CD4-positive, alpha-beta T cell treated with Interleukin-1 beta for 1 hour (primary cell): ENCODE data around the gene TAF8.

ENCODE experiments used
- DNase-seq, 2 donors: peaks; one replicate each; pipeline ENCODE4 v3.0.0-alpha.2; 2020 to 2022

Gene TAF8

DNA sequence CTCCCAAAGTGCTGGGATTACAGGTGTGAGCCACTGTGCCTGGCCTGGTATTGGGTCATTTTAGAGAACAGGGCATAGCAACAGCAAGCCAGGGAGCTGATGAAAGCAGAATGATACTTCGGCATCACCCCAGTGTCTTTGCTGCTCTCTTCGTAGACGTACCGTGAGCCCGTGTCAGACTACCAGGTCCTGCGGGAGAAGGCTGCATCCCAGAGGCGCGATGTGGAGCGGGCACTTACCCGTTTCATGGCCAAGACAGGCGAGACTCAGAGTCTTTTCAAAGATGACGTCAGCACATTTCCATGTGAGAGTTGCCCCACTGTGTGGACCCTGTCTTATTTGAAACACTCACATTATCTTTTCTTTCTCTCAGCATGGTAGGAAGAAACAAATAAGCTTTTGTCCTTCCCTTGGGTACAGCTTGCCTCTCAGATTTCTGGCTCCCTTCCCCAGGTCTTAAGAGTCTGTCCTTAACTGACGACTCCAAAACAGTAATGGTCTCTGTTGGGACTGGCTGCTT, 15.9 kb downstream of the TAF8 start:
- no peak for DNase-seq

DNA sequence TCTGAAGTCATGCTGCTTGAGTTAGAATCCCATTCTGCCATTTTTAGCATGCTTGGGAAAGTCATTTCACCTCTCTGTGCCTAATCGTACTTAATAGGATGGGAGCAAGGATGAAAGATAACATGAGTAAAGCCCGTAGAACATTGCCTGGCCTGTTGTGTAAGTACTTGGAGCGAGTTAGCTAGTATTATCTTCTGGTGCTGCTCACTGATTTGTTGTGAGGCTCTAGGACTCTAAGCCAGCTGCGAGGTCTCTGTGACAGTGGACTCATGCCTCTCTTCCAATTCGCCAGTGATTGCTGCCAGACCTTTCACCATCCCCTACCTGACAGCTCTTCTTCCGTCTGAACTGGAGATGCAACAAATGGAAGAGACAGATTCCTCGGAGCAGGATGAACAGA, 17.8 kb downstream of the TAF8 start:
- no peak for DNase-seq

DNA sequence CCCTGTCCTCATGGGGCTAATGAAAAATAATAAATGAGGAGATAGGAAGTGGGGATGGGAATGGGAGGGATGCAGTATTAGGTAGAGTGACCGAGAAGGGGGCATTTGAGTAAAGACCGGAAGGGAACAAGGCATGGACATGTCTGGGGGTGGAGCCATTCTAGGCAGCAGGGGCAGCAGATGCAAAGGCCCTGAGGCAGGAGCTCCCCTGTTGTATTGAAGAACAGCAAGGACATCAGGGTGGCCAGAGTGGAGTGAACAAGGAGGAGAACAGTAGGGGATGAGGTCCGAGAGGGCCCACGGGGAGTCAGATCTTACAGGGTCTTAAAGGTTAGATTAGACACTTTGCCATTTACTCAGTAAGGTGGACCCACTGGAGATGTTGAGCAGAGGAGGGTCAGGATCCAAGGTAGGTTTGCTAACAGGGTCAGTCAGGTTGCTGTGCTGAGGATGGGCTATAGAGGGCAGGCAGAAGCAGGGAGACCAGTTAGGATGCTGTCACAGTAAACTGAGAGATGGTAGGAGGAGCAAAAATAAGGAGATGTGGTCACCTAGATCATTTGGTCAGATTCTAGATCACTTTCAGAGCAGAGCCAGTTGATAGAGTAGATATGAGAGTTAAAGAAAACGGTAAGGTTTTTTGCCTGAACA, 18.7 kb downstream of the TAF8 start:
- no peak for DNase-seq

- no peak for DNase-seq
Observed at GRCh38 chr6:42071881-42072583, 21.7 kb downstream of the TAF8 start.

GRCh38 chr6:42073287-42073686, 23.0 kb downstream of the TAF8 start:
- DNase-seq, result no peak

DNA sequence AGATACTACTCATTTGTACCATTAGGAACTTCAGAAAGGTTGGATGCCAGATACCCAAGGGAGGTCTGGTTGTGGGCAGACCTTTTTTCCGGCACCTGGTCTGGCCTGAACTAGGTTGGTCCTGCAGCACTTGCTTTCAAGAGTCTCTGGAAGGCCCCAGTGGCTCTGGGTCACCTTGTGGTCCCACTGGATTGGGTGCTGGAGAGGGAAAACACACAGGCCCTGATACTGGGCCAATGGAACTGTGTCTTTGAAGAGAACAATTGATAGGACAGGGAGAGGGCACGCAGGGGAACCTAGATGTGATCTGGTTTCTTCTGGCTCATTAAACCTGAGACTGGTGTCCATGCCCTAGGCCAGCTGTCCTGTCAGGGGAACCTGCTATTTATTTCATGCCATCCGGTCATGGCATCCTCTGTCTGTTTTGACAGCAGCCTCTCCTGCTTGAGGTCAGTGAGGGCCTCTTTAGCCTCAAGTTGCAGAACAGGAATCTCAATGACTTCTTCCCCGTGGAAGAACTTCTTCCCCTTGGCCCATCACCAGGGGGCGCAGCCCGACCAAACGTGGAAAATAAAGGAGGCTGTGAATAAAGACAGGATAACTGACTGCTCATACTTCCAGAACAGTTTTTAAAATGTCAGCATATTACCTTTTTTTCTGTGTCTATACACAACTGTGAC, 25.0 kb downstream of the TAF8 start:
- DNase-seq, result peak; percentile 40 to 46

- no peak for DNase-seq
Observed at GRCh38 chr6:42078386-42078785, 28.1 kb downstream of the TAF8 start.

- DNase-seq, result no peak
Observed at GRCh38 chr6:42079941-42080464, 29.7 kb downstream of the TAF8 start.

- DNase-seq, result no peak
Observed at GRCh38 chr6:42083530-42083929, 33.2 kb downstream of the TAF8 start.

GRCh38 chr6:42084889-42085288, 34.6 kb downstream of the TAF8 start:
- no peak for DNase-seq

DNA sequence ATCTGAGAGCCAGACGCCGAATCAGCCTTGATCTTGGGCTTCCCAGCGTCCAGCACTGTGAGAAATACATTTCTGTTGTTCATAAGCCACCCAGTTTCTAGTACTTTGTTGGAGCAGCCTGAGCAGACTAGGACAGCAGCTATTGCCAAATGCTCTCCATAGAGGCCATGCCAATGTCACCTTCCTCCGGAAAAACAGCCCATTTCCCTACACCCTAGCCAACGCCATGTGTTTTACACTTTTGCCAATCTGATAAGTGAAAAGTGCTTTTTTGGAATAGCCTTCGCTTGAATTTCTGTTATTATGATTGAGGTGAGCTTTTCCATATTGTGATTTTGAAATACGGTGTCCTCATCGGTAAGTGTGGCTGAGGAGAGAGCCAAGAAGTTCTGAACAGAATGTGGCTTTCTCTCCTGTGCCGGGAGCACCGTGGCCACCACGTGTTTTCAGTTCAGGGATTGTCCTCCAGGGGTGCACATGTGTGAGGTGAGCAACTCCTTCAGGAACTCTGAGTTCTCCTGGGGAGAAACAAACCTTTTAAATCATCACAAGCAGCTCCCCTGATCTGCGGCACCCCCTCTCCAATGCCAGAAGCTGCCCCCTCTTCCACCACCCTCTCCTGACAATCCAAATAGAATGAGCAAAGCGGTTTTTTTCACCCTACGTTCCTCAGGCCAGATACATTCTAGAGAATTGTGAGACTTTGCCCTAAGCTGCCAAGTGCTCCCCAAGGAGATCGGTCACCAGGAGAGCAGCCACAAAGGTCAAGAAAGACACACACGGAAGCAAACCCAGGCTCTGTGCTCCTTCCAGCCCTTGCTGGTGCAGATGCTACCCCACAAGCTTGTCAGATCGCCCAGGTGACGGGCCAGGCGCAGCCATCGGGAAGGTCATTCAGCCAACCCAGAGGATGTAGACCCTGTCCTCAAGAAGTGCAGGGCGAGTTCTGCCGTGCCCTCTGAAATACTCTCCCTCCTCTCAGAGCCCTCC, 36.0 kb downstream of the TAF8 start:
- DNase-seq, result no peak

GRCh38 chr6:42088101-42088591, 37.8 kb downstream of the TAF8 start:
- no peak for DNase-seq

GRCh38 chr6:42090819-42091717, 40.7 kb downstream of the TAF8 start:
- no peak for DNase-seq

GRCh38 chr6:42091718-42092023, 41.3 kb downstream of the TAF8 start:
- DNase-seq, result no peak

GRCh38 chr6:42093582-42094329, 43.4 kb downstream of the TAF8 start:
- no peak for DNase-seq

- DNase-seq, result no peak
Observed at GRCh38 chr6:42095094-42095493, 44.8 kb downstream of the TAF8 start.

DNA sequence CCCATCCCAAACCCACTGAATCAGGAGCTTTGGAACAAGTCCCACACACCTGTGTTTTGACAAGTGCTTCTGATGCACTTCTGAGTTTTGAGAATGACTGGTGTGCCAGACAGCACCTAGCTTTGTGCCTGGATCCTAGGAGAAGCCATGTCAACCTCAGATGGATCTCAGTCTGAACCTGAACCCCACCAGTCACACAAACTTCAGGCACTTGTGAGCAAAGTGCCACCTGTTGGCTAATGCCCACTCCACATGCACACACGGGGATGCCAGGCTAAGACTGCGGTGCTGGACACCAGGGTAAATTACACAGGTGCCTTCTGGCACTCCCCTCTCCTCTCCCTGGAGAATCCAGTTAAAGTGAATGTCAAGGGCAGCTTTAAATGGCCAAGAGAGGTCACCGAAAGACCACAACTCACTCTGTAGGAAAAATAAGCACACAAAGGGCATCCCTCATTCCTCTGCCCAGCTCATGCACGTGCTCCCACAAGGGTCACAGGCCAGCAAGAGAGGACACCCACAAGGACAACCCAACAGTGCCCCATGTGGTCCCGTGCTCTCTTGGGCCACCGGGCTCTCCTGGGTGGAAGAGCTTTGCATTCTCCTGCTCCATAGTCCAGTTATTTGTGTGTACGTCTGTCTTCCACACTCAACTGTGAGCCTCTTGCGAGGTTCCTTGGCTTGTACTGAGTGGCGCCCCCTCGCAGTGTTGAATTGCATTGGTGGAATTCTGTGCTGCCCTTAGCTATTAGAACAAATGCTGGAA, 45.6 kb downstream of the TAF8 start:
- no peak for DNase-seq

- DNase-seq, result no peak
Observed at GRCh38 chr6:42099340-42100028, 49.2 kb downstream of the TAF8 start.
